A549 (cell line): Measurements from ENCODE around the gene CTAGE9.

Source experiments
- EHF ChIP-seq: fragments of 250-450 bp; sonication (Bioruptor Pico); IDR thresholded peaks from 2 replicates; pipeline ENCODE4 v1.5.0; 2020; ENCODE audit warnings: mild to moderate bottlenecking
- POLR2A ChIP-seq: IDR thresholded peaks from 2 replicates; pipeline ENCODE4 v1.6.1; 2012; ENCODE audit warnings: mild to moderate bottlenecking, low read length
- RNF2 ChIP-seq: fragments of 200-600 bp; sonication (generic); IDR thresholded peaks from 2 replicates; pipeline ENCODE4 v1.6.1; 2016; ENCODE audit warnings: low read depth, mild to moderate bottlenecking, antibody characterized with exemption, moderate library complexity, borderline replicate concordance

GRCh38 chr6:131727868-131728267, 17.1 kb upstream of the CTAGE9 start:
- TF ChIP-seq POLR2A (no peak), EHF (CRISPR knock-in tag) (no peak), RNF2 (no peak)
